Measurements from ENCODE around the gene GMNC. TPM values are rescaled to one million over a fixed set of nuclear protein-coding genes. Genes with fewer than 3 reads are reported as not detected.

Gene GMNC
- total RNA-seq, 8 experiments from 2014 or later, result 0.05 to 4.2 (median 0.17) TPM

- H3K4me1 ChIP-seq (replicated peaks in 1 of 2), result peaks cover 0 to 3% of the 10 kb centered on the region in 2 donors
- no peak overlapping the region for H3K4me3 ChIP-seq
- 8 to 100% (median 80%) methylated on average over 1 to 3 of the region's 8 CpGs; no CpG with 5 or more reads in 3 of the 10 experiments for WGBS, 10 experiments
- in situ Hi-C loops (cut with MboI; ENCODE audit: low pct_unique_long_range_greater_than_20kb in 2 of 9, low sequenced_read_pairs in 9 of 9, unreplicated experiment in 9 of 9), result no loop called here
- H3K27ac ChIP-seq, result no peak overlapping the region
- no peak for ATAC-seq (replicated peaks in 6 of 8)
Measured at GRCh38 chr3:190831225-190831624, 31.3 kb downstream of the GMNC start.

- H3K4me1 ChIP-seq (replicated peaks in 1 of 2), result peaks cover 0 to 3% of the 10 kb centered on the region in 2 donors
- H3K27ac ChIP-seq, result no peak overlapping the region
- WGBS, 10 experiments, result 23 to 100% (median 71%) methylated on average over 2 to 5 of the region's 5 CpGs
- no peak for ATAC-seq (replicated peaks in 6 of 8)
- no peak overlapping the region for H3K4me3 ChIP-seq
- in situ Hi-C loops (cut with MboI; ENCODE audit: low pct_unique_long_range_greater_than_20kb in 2 of 9, low sequenced_read_pairs in 9 of 9, unreplicated experiment in 9 of 9), result no loop called here
Measured at GRCh38 chr3:190830031-190830430, 32.5 kb downstream of the GMNC start.

- in situ Hi-C loops (cut with MboI; ENCODE audit: low pct_unique_long_range_greater_than_20kb in 2 of 9, low sequenced_read_pairs in 9 of 9, unreplicated experiment in 9 of 9), result no loop called here
- no peak for ATAC-seq (replicated peaks in 6 of 8)
- 0 to 87% (median 67%) methylated on average over 1 to 2 of the region's 2 CpGs; no CpG with 5 or more reads in 1 of the 10 experiments for WGBS, 10 experiments
- Histone ChIP-seq H3K4me1 (replicated peaks in 1 of 2) (peaks cover 0 to 3% of the 10 kb centered on the region in 2 donors), H3K4me3 (no peak overlapping the region), H3K27ac (no peak overlapping the region)
Measured at GRCh38 chr3:190826018-190826417, 36.5 kb downstream of the GMNC start.

GRCh38 chr3:190825386-190826016 lies 37.0 kb downstream of the GMNC start:
- ATAC-seq (replicated peaks in 6 of 8), result peak in 2 of 8 experiments; percentile 45 to 71
- in situ Hi-C loops (cut with MboI; ENCODE audit: low pct_unique_long_range_greater_than_20kb in 2 of 9, low sequenced_read_pairs in 9 of 9, unreplicated experiment in 9 of 9), result no loop called here
- H3K4me1 ChIP-seq (replicated peaks in 1 of 2), result peaks cover 0 to 3% of the 10 kb centered on the region in 2 donors
- no peak overlapping the region for H3K27ac ChIP-seq
- WGBS, 10 experiments, result 0 to 100% (median 81%) methylated on average over 1 to 4 of the region's 4 CpGs; no CpG with 5 or more reads in 3 of the 10 experiments
- H3K4me3 ChIP-seq, result no peak overlapping the region

GRCh38 chr3:190811775-190812480 lies 50.6 kb downstream of the GMNC start:
- in situ Hi-C loops (cut with MboI; ENCODE audit: low pct_unique_long_range_greater_than_20kb in 2 of 9, low sequenced_read_pairs in 9 of 9, unreplicated experiment in 9 of 9), result loop anchor here in 3 of 9 experiments (10.0 to 25.0 kb wide), 3 partner anchors 225 to 250 kb away; no protein-coding TSS in a partner anchor
- H3K4me3 ChIP-seq, result no peak overlapping the region
- no peak overlapping the region for H3K27ac ChIP-seq
- H3K4me1 ChIP-seq (replicated peaks in 1 of 2), result no peaks in the 10 kb centered on the region
- WGBS, 10 experiments, result 29 to 71% (median 47%) methylated on average over 3 to 12 of the region's 14 CpGs
- ATAC-seq (replicated peaks in 6 of 8), result peak in 6 of 8 experiments; percentile 26 to 81 (median 60)

- in situ Hi-C loops (cut with MboI; ENCODE audit: low pct_unique_long_range_greater_than_20kb in 2 of 9, low sequenced_read_pairs in 9 of 9, unreplicated experiment in 9 of 9), result loop anchor here in 3 of 9 experiments (10.0 to 25.0 kb wide), 3 partner anchors 226 to 251 kb away; no protein-coding TSS in a partner anchor
- no peak overlapping the region for H3K27ac ChIP-seq
- no peak overlapping the region for H3K4me3 ChIP-seq
- H3K4me1 ChIP-seq (replicated peaks in 1 of 2), result no peaks in the 10 kb centered on the region
- 40 to 100% (median 74%) methylated on average over 1 to 4 of the region's 4 CpGs; no CpG with 5 or more reads in 2 of the 10 experiments for WGBS, 10 experiments
- no peak for ATAC-seq (replicated peaks in 6 of 8)
Measured at GRCh38 chr3:190810957-190811356, 51.5 kb downstream of the GMNC start.

- Histone ChIP-seq H3K27ac (no peak overlapping the region), H3K4me1 (replicated peaks in 1 of 2) (no peaks in the 10 kb centered on the region), H3K4me3 (no peak overlapping the region)
- WGBS, 10 experiments, result 0 to 100% (median 60%) methylated on average over 1 to 2 of the region's 2 CpGs; no CpG with 5 or more reads in 3 of the 10 experiments
- no peak for ATAC-seq (replicated peaks in 6 of 8)
- in situ Hi-C loops (cut with MboI; ENCODE audit: low pct_unique_long_range_greater_than_20kb in 2 of 9, low sequenced_read_pairs in 9 of 9, unreplicated experiment in 9 of 9), result loop anchor here in 2 of 9 experiments (25.0 kb wide), 2 partner anchors 228 to 253 kb away; no protein-coding TSS in a partner anchor
Measured at GRCh38 chr3:190809351-190809750, 53.1 kb downstream of the GMNC start.

- Histone ChIP-seq H3K27ac (no peak overlapping the region), H3K4me3 (no peak overlapping the region), H3K4me1 (replicated peaks in 1 of 2) (no peaks in the 10 kb centered on the region)
- WGBS, 10 experiments, result 9 to 100% (median 55%) methylated on average over 1 to 4 of the region's 4 CpGs
- in situ Hi-C loops (cut with MboI; ENCODE audit: low pct_unique_long_range_greater_than_20kb in 2 of 9, low sequenced_read_pairs in 9 of 9, unreplicated experiment in 9 of 9), result loop anchor here in 2 of 9 experiments (25.0 kb wide), 2 partner anchors 229 to 254 kb away; no protein-coding TSS in a partner anchor
- ATAC-seq (replicated peaks in 6 of 8), result peak in 4 of 8 experiments; percentile 20 to 81 (median 26)
Measured at GRCh38 chr3:190807719-190808375, 54.6 kb downstream of the GMNC start.

Data from motor neuron (in vitro differentiated cells).